ENCODE measurements around the gene PPIP5K1. TPM values are rescaled to one million over a fixed set of nuclear protein-coding genes. Genes with fewer than 3 reads are reported as not detected.
A peak's percentile ranks its signal among the peaks of the same experiment; 100 is the strongest.

Gene PPIP5K1
- total RNA-seq, 1 donor from 2014 or later, result 26.9 TPM

GRCh38 chr15:43489191-43489590, 100.8 kb downstream of the PPIP5K1 start:
- H3K27me3 Mint-ChIP-seq (ENCODE audit: unreplicated experiment), result peaks cover 2% of the 10 kb centered on the region
- H3K4me3 Mint-ChIP-seq (ENCODE audit: unreplicated experiment), result no peak overlapping the region
- DNase-seq (ENCODE audit: low spot score), result no peak
- no peak for TF ChIP-seq CTCF (IDR thresholded peaks at IDR 0.05; ENCODE audit: unreplicated experiment)
- H3K9me3 Mint-ChIP-seq (ENCODE audit: unreplicated experiment), result peaks cover 3% of the 10 kb centered on the region
- H3K36me3 Mint-ChIP-seq (ENCODE audit: low read depth, unreplicated experiment), result peaks cover 28% of the 10 kb centered on the region
- peaks cover 16% of the 10 kb centered on the region for H3K4me1 Mint-ChIP-seq (ENCODE audit: unreplicated experiment)
- peak overlapping the region; percentile 9 for H3K27ac Mint-ChIP-seq (ENCODE audit: unreplicated experiment)

GRCh38 chr15:43488790-43489189, 101.2 kb downstream of the PPIP5K1 start:
- peak overlapping the region; percentile 9 for H3K27ac Mint-ChIP-seq (ENCODE audit: unreplicated experiment)
- peaks cover 2% of the 10 kb centered on the region for H3K27me3 Mint-ChIP-seq (ENCODE audit: unreplicated experiment)
- H3K4me3 Mint-ChIP-seq (ENCODE audit: unreplicated experiment), result no peak overlapping the region
- peaks cover 30% of the 10 kb centered on the region for H3K36me3 Mint-ChIP-seq (ENCODE audit: low read depth, unreplicated experiment)
- no peak for TF ChIP-seq CTCF (IDR thresholded peaks at IDR 0.05; ENCODE audit: unreplicated experiment)
- peaks cover 16% of the 10 kb centered on the region for H3K4me1 Mint-ChIP-seq (ENCODE audit: unreplicated experiment)
- H3K9me3 Mint-ChIP-seq (ENCODE audit: unreplicated experiment), result peaks cover 3% of the 10 kb centered on the region
- no peak for DNase-seq (ENCODE audit: low spot score)

GRCh38 chr15:43487271-43487895, 102.6 kb downstream of the PPIP5K1 start:
- H3K36me3 Mint-ChIP-seq (ENCODE audit: low read depth, unreplicated experiment), result peaks cover 30% of the 10 kb centered on the region
- no peaks in the 10 kb centered on the region for H3K9me3 Mint-ChIP-seq (ENCODE audit: unreplicated experiment)
- no peak overlapping the region for H3K27ac Mint-ChIP-seq (ENCODE audit: unreplicated experiment)

GRCh38 chr15:43484455-43484854, 105.6 kb downstream of the PPIP5K1 start:
- peaks cover 2% of the 10 kb centered on the region for H3K27me3 Mint-ChIP-seq (ENCODE audit: unreplicated experiment)
- TF ChIP-seq CTCF (IDR thresholded peaks at IDR 0.05; ENCODE audit: unreplicated experiment), result no peak
- H3K4me1 Mint-ChIP-seq (ENCODE audit: unreplicated experiment), result peaks cover 5% of the 10 kb centered on the region
- no peak overlapping the region for H3K27ac Mint-ChIP-seq (ENCODE audit: unreplicated experiment)
- DNase-seq (ENCODE audit: low spot score), result no peak
- no peaks in the 10 kb centered on the region for H3K9me3 Mint-ChIP-seq (ENCODE audit: unreplicated experiment)
- peaks cover 28% of the 10 kb centered on the region for H3K36me3 Mint-ChIP-seq (ENCODE audit: low read depth, unreplicated experiment)
- H3K4me3 Mint-ChIP-seq (ENCODE audit: unreplicated experiment), result no peak overlapping the region

More at GRCh38 chr15:43487271-43487895, 102.6 kb downstream of the PPIP5K1 start:
- peaks cover 2% of the 10 kb centered on the region for H3K27me3 Mint-ChIP-seq (ENCODE audit: unreplicated experiment)
- no peak for TF ChIP-seq CTCF (IDR thresholded peaks at IDR 0.05; ENCODE audit: unreplicated experiment)
- H3K4me1 Mint-ChIP-seq (ENCODE audit: unreplicated experiment), result peaks cover 16% of the 10 kb centered on the region
- no peak overlapping the region for H3K4me3 Mint-ChIP-seq (ENCODE audit: unreplicated experiment)
- no peak for DNase-seq (ENCODE audit: low spot score)

Other genes starting within 250 kb of the PPIP5K1 start
- gene ZSCAN29, start 219.2 kb downstream of the PPIP5K1 start, total RNA-seq (ENCODE audit: unreplicated experiment), result 45.5 TPM
- gene TUBGCP4, start 219.1 kb downstream of the PPIP5K1 start, total RNA-seq (ENCODE audit: unreplicated experiment), result 14.6 TPM
- gene TP53BP1, start 97.1 kb downstream of the PPIP5K1 start, total RNA-seq (ENCODE audit: unreplicated experiment), result 97.5 TPM
- 1.8 TPM for gene MAP1A, start 72.6 kb downstream of the PPIP5K1 start, total RNA-seq (ENCODE audit: unreplicated experiment)
- gene CKMT1B, start 3.8 kb upstream of the PPIP5K1 start, total RNA-seq (ENCODE audit: unreplicated experiment), result 12.8 TPM
- 1.2 TPM for gene STRC, start 28.6 kb upstream of the PPIP5K1 start, total RNA-seq (ENCODE audit: unreplicated experiment)
- gene CATSPER2, start 58.6 kb upstream of the PPIP5K1 start, total RNA-seq (ENCODE audit: unreplicated experiment), result 1.9 TPM
- gene CKMT1A, start 103.7 kb upstream of the PPIP5K1 start, total RNA-seq (ENCODE audit: unreplicated experiment), result 9.4 TPM
- 655 TPM for gene PDIA3, start 156.2 kb upstream of the PPIP5K1 start, total RNA-seq (ENCODE audit: unreplicated experiment)
- 1.9 TPM for gene ELL3, start 186.8 kb upstream of the PPIP5K1 start, total RNA-seq (ENCODE audit: unreplicated experiment)
- gene SERF2, start 202.1 kb upstream of the PPIP5K1 start, total RNA-seq (ENCODE audit: unreplicated experiment), result 845 TPM
- not detected for gene SERINC4, start 210.0 kb upstream of the PPIP5K1 start, total RNA-seq (ENCODE audit: unreplicated experiment)
- gene HYPK, start 210.4 kb upstream of the PPIP5K1 start, total RNA-seq (ENCODE audit: unreplicated experiment), result 6.5 TPM
- 28.6 TPM for gene MFAP1, start 234.5 kb upstream of the PPIP5K1 start, total RNA-seq (ENCODE audit: unreplicated experiment)
- gene WDR76, start 236.8 kb upstream of the PPIP5K1 start, total RNA-seq (ENCODE audit: unreplicated experiment), result 4.8 TPM